B cell (primary cell): ENCODE data around the gene TMEM79. TPM values are rescaled to one million over a fixed set of nuclear protein-coding genes. Genes with fewer than 3 reads are reported as not detected.

Experiments used
- ATAC-seq: fragments of 200-7000 bp; cut with Tn5 transposase; one replicate; pipeline ENCODE4 v1.10.0; 2021; ENCODE audit warnings: low read depth, mild to moderate bottlenecking, moderate number of reproducible peaks, moderate library complexity
- CTCF ChIA-PET: fragments of 350-600 bp; sonication (Branson Sonifier 250); formaldehyde crosslinking; loops from one replicate; lab custom pipeline; 2021; ENCODE audit warnings: antibody characterized with exemption, inconsistent platforms; lab: Charles Lee
- POLR2A ChIA-PET: fragments of 350-600 bp; sonication (Branson Sonifier 250); formaldehyde crosslinking; loops from one replicate; lab custom pipeline; 2021; ENCODE audit warnings: antibody characterized with exemption; lab: Charles Lee
- DNase-seq: peaks from one replicate; pipeline ENCODE4 v3.0.0; 2013
- H2AFZ ChIP-seq: 2 replicates; pipeline ENCODE4 v1.6.1; 2012; ENCODE audit warnings: mild to moderate bottlenecking, low read depth, low read length; ENCODE audit not compliant: insufficient read depth, poor library complexity, severe bottlenecking
- H3K27ac ChIP-seq, 2 donors: 1 replicate in 1 of 2; 2 replicates in 1 of 2; pipeline ENCODE4 v1.5.1; 2012 to 2013; ENCODE audit warnings: low read length in 2 of 2, mild to moderate bottlenecking in 2 of 2, moderate library complexity in 1 of 2
- H3K27me3 ChIP-seq, 4 experiments: fragments of 200-600 bp in 1 of 4; sonication (generic) in 1 of 4; replicated peaks in 1 of 4; 1 replicate in 2 of 4; 2 replicates in 2 of 4; pipeline versions ENCODE4 v1.6.1 to v1.7.0; 2013 to 2016; ENCODE audit warnings: low read length in 3 of 4, mild to moderate bottlenecking in 2 of 4, mixed read lengths in 1 of 4, moderate library complexity in 1 of 4; ENCODE audit not compliant: insufficient read depth in 4 of 4, control insufficient read depth in 3 of 4; ENCODE audit errors: control extremely low read depth in 1 of 4
- H3K36me3 ChIP-seq, 2 experiments: replicated peaks in 1 of 2; 1 replicate in 1 of 2; 2 replicates in 1 of 2; pipeline versions ENCODE4 v1.6.1 to v1.7.1; 2013; ENCODE audit warnings: low read length in 1 of 2; ENCODE audit not compliant: insufficient read depth in 2 of 2, control insufficient read depth in 1 of 2; ENCODE audit errors: control extremely low read depth in 1 of 2, extremely low read depth in 1 of 2
- H3K4me1 ChIP-seq, 2 donors: fragments of 200-600 bp in 1 of 2; sonication (generic) in 1 of 2; 1 replicate in 1 of 2; 2 replicates in 1 of 2; pipeline versions ENCODE4 v1.5.1 to v1.6.1; 2013 to 2017; ENCODE audit warnings: low read length in 2 of 2; ENCODE audit not compliant: control insufficient read depth in 2 of 2, insufficient read depth in 2 of 2
- H3K4me2 ChIP-seq: replicated peaks from 2 replicates; pipeline ENCODE3; 2012; ENCODE audit warnings: mild to moderate bottlenecking, low read depth, low read length; ENCODE audit not compliant: poor library complexity, severe bottlenecking
- H3K4me3 ChIP-seq, 5 experiments: fragments of 200-600 bp in 1 of 5; sonication (generic) in 1 of 5; 1 replicate in 3 of 5; 2 replicates in 2 of 5; pipeline versions ENCODE4 v1.5.1 to v1.7.0; 2011 to 2016; ENCODE audit warnings: low read length in 4 of 5, mild to moderate bottlenecking in 4 of 5, low read depth in 2 of 5, control low read depth in 1 of 5, moderate library complexity in 1 of 5; ENCODE audit not compliant: insufficient read depth in 1 of 5; ENCODE audit errors: control extremely low read depth in 1 of 5, extremely low read depth in 1 of 5
- H3K79me2 ChIP-seq: fragments of 200-600 bp; sonication (generic); one replicate; pipeline ENCODE4 v1.6.0; 2016; ENCODE audit warnings: low read length; ENCODE audit not compliant: control insufficient read depth, insufficient read depth
- H3K9ac ChIP-seq: fragments of 200-600 bp; sonication (generic); 2 replicates; pipeline ENCODE4 v1.6.1; 2017; ENCODE audit warnings: mild to moderate bottlenecking, low read length, moderate library complexity
- H3K9me3 ChIP-seq, 3 donors: one replicate each; pipeline versions ENCODE4 v1.6.1 to v1.7.1; 2013; ENCODE audit warnings: low read length in 2 of 3; ENCODE audit not compliant: control insufficient read depth in 2 of 3, insufficient read depth in 1 of 3; ENCODE audit errors: control extremely low read depth in 1 of 3
- H4K20me1 ChIP-seq: 2 replicates; pipeline ENCODE4 v1.6.0; 2012; ENCODE audit warnings: mild to moderate bottlenecking, low read length; ENCODE audit not compliant: insufficient read depth, control insufficient read depth, poor library complexity, severe bottlenecking
- H3K27ac Mint-ChIP-seq: one replicate; pipeline ENCODE4 v1.8.0; 2021; ENCODE audit warnings: mixed read lengths
- H3K27me3 Mint-ChIP-seq: one replicate; pipeline ENCODE4 v1.8.0; 2021; ENCODE audit warnings: mixed read lengths
- H3K4me1 Mint-ChIP-seq: one replicate; pipeline ENCODE4 v1.8.0; 2021; ENCODE audit warnings: mixed read lengths
- H3K4me3 Mint-ChIP-seq: one replicate; pipeline ENCODE4 v1.8.0; 2021; ENCODE audit warnings: mixed read lengths
- H3K9me3 Mint-ChIP-seq: one replicate; pipeline ENCODE4 v1.8.0; 2022; ENCODE audit warnings: mixed read lengths; ENCODE audit not compliant: insufficient read depth
- CTCF ChIP-seq: fragments of 200-600 bp; IDR thresholded peaks from one replicate; pipeline ENCODE4 v1.8.0; 2022; ENCODE audit warnings: antibody characterized with exemption, mild to moderate bottlenecking
- EZH2 ChIP-seq: IDR thresholded peaks from 2 replicates; pipeline ENCODE4 v1.6.1; 2012; ENCODE audit warnings: borderline replicate concordance, low read depth, mild to moderate bottlenecking, moderate library complexity, low read length; ENCODE audit not compliant: insufficient read depth, poor library complexity, severe bottlenecking
- WGBS: methylation state at CpG from one replicate; pipeline ENCODE4 v1.1.5; 2013; ENCODE audit warnings: missing lambda C conversion rate; ENCODE audit not compliant: insufficient coverage; 5-methylcytosine and 5-hydroxymethylcytosine counted together
- intact Hi-C: fragments of 100-400 bp; cut with micrococcal nuclease; formaldehyde crosslinking; loops from one replicate; pipeline ENCODE4 v1.10.0; 2022
- polyA plus RNA-seq: library from polyadenylated mRNA; depleted of rRNA; stranded (reverse); fragments of >200 nt; gene quantifications from 2 replicates; pipeline ENCODE4 v1.2.3, GENCODE V29; 2012
- total RNA-seq, 2 donors: library from RNA; stranded (reverse); fragments of 120-200 nt in 1 of 2; gene quantifications; 1 replicate in 1 of 2; 2 replicates in 1 of 2; pipeline versions ENCODE4 v1.2.3 to v1.2.4, GENCODE V29; 2013 to 2022

Gene TMEM79
- total and polyA plus RNA-seq, 2 donors (not counting 1 experiment from before 2014, with no cell fraction given): 11.5 to 19.1 TPM

GRCh38 chr1:156298852-156299357 lies 14.8 kb downstream of the TMEM79 start, which contains the start of gene VHLL:
Gene VHLL (minus strand): TSS chr1:156299307. CDS start chr1:156299189, 118 bp downstream.
- ATAC-seq: no peak
- POLR2A ChIA-PET: no interaction called here

More at GRCh38 chr1:156298852-156299357, 14.8 kb downstream of the TMEM79 start, which contains the start of gene VHLL:
- 98% methylated on average over 16 of the region's 19 CpGs for WGBS
- Histone ChIP-seq H4K20me1 (no peaks in the 10 kb centered on the region), H3K9me3 (no peaks in the 10 kb centered on the region), H2AFZ (no peak within 1 kb of the TSS), H3K36me3 (no peaks in the 10 kb centered on the region), H3K4me3 (no peak within 1 kb of the TSS), H3K4me1 (peaks cover 12 to 16% of the 10 kb centered on the region in 2 donors), H3K27ac (no peak within 1 kb of the TSS), H3K27me3 (peaks cover 0 to 2% (median 0%) of the 10 kb centered on the region in 4 experiments), H3K9ac (no peak within 1 kb of the TSS), H3K79me2 (peaks cover 10% of the 10 kb centered on the region), H3K4me2 (no peak within 1 kb of the TSS)
- no peak within 1 kb of the TSS for H3K27ac Mint-ChIP-seq
- DNase-seq: no peak
- TF ChIP-seq EZH2: no peak
- no peak for TF ChIP-seq CTCF
- H3K27me3 Mint-ChIP-seq: no peaks in the 10 kb centered on the region
- peaks cover 14% of the 10 kb centered on the region for H3K4me1 Mint-ChIP-seq
- intact Hi-C loops: no loop called here
- no peak within 1 kb of the TSS for H3K4me3 Mint-ChIP-seq
- H3K9me3 Mint-ChIP-seq: no peaks in the 10 kb centered on the region
- CTCF ChIA-PET: no interaction called here
